Sigmoid colon (tissue), 4 donors: ENCODE results near the gene MYO7A.

ENCODE experiments used
- EP300 ChIP-seq, 4 donors: sonication (generic); formaldehyde crosslinking; IDR thresholded peaks; one replicate each; pipeline ENCODE4 v1.6.1; 2017; ENCODE audit warnings: antibody characterized with exemption in 4 of 4
- POLR2AphosphoS5 ChIP-seq, 4 donors: sonication (generic); formaldehyde crosslinking; IDR thresholded peaks; one replicate each; pipeline ENCODE4 v1.6.1; 2017; ENCODE audit warnings: antibody characterized with exemption in 4 of 4
- TF ChIP-seq, protein P1 (sequence below), 4 experiments: fragments of 450-650 bp in 3 of 4; fragments of 200-600 bp in 1 of 4; IDR thresholded peaks; one replicate each; pipeline ENCODE4 v1.5.1; 2016 to 2019; ENCODE audit warnings: antibody characterized with exemption in 4 of 4, mild to moderate bottlenecking in 3 of 4, moderate library complexity in 2 of 4

DNA sequence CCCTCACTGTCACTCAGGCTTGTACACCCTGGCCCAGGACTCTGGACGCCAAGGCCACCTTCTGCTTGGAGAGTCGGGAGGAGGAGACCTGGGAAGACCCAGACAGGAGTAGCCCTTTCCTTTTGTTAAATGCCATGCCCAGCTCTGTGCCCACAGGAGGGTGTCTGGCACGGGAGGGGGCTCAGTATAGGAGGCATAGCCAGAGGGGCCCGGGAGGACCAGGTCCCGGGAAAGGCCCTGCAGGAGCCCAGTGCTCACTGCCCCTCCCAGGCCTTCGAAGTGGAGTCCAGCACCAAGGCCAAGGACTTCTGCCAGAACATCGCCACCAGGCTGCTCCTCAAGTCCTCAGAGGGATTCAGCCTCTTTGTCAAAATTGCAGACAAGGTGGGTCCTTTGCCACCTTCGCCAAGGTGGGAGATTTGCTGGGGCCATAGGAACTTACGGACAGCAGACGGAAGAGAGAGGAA, 79.0 kb downstream of the MYO7A start:
- TF ChIP-seq POLR2AphosphoS5 (IDR thresholded peaks at IDR 0.05) (no peak), EP300 (IDR thresholded peaks at IDR 0.05) (no peak)
- TF ChIP-seq, protein P1, sequence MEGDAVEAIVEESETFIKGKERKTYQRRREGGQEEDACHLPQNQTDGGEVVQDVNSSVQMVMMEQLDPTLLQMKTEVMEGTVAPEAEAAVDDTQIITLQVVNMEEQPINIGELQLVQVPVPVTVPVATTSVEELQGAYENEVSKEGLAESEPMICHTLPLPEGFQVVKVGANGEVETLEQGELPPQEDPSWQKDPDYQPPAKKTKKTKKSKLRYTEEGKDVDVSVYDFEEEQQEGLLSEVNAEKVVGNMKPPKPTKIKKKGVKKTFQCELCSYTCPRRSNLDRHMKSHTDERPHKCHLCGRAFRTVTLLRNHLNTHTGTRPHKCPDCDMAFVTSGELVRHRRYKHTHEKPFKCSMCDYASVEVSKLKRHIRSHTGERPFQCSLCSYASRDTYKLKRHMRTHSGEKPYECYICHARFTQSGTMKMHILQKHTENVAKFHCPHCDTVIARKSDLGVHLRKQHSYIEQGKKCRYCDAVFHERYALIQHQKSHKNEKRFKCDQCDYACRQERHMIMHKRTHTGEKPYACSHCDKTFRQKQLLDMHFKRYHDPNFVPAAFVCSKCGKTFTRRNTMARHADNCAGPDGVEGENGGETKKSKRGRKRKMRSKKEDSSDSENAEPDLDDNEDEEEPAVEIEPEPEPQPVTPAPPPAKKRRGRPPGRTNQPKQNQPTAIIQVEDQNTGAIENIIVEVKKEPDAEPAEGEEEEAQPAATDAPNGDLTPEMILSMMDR (IDR thresholded peaks at IDR 0.05) = no peak
